Measurements from ENCODE around the gene OR56B4. TPM values are rescaled to one million over a fixed set of nuclear protein-coding genes. Genes with fewer than 3 reads are reported as not detected.

The OR56B4 gene
- total and polyA plus RNA-seq, 10 of the 15 experiments (the other 5 are each of a cell fraction or from before 2014, with no cell fraction given), result not detected

GRCh38 chr11:6151117-6151516 is 43.6 kb downstream of the OR56B4 start:
- intact Hi-C loops (cut with micrococcal nuclease; ENCODE audit: unreplicated experiment) (no loop called here), in situ Hi-C loops (cut with MboI) (no loop called here)
- Histone ChIP-seq H4K20me1 (ENCODE audit: control insufficient read depth, insufficient read depth) (no peaks in the 10 kb centered on the region), H3K4me1 (ENCODE audit: control insufficient read depth, insufficient read depth, low read length) (no peaks in the 10 kb centered on the region), H3K27me3 (replicated peaks in 1 of 2; ENCODE audit: control insufficient read depth in 2 of 2, insufficient read depth in 2 of 2, low read length in 1 of 2) (no peaks in the 10 kb centered on the region), H3K9ac (ENCODE audit: control insufficient read depth, insufficient read depth, low read length) (no peak overlapping the region), H3K27ac (ENCODE audit: control insufficient read depth, insufficient read depth) (no peak overlapping the region), H3K4me3 (no peak overlapping the region), H2AFZ (ENCODE audit: control insufficient read depth, low read depth, low read length) (no peak overlapping the region), H3K36me3 (ENCODE audit: control insufficient read depth in 2 of 2, insufficient read depth in 2 of 2, low read length in 1 of 2) (no peaks in the 10 kb centered on the region), H3K9me3 (replicated peaks; ENCODE audit: control insufficient read depth, insufficient read depth, low read length) (no peaks in the 10 kb centered on the region), H3K4me2 (ENCODE audit: control insufficient read depth, insufficient read depth) (no peak overlapping the region), H3K79me2 (ENCODE audit: control insufficient read depth, insufficient read depth, low read length) (no peaks in the 10 kb centered on the region)
- CTCF ChIA-PET, result no interaction called here
- DNase-seq (ENCODE audit: low read depth, low spot score) (no peak), FAIRE-seq (no peak), ATAC-seq (no peak)
- RAD21 ChIA-PET (ENCODE audit: unreplicated experiment), result no interaction called here
- POLR2A ChIA-PET, result no interaction called here
- SMC1A ChIA-PET (ENCODE audit: uncharacterized antibody, unreplicated experiment), result interaction anchor here (1.5 kb wide), 1 partner anchor 126 kb away, joined by 3 read pairs; no protein-coding TSS in a partner anchor
- WGBS (ENCODE audit: insufficient coverage, insufficient replicate concordance, low lambda C conversion rate, missing lambda C conversion rate), result 0% methylated on average over 1 of the region's 1 CpG
- no TSS peak for BruUV-seq (replicated peaks)
- TF ChIP-seq SIN3A (IDR thresholded peaks at IDR 0.05; ENCODE audit: low read depth, low read length) (no peak), FOXK2 (IDR thresholded peaks at IDR 0.05) (no peak), CEBPB (IDR thresholded peaks at IDR 0.05; ENCODE audit: borderline replicate concordance in 1 of 2, low read depth in 2 of 2, low read length in 2 of 2) (no peak), POLR2A (IDR thresholded peaks at IDR 0.05; ENCODE audit: low read depth, low read length) (no peak), SKIL (IDR thresholded peaks at IDR 0.05; ENCODE audit: low read depth, poor library complexity, severe bottlenecking) (no peak), GABPA (IDR thresholded peaks at IDR 0.05; ENCODE audit: low read depth) (no peak), MYB (IDR thresholded peaks at IDR 0.05; ENCODE audit: borderline replicate concordance, low read depth, low read length) (no peak)

GRCh38 chr11:6152126-6152525 is 44.6 kb downstream of the OR56B4 start:
- FAIRE-seq, result no peak
- H3K4me2 ChIP-seq (ENCODE audit: control insufficient read depth, insufficient read depth), result no peak overlapping the region
- in situ Hi-C loops (cut with MboI) (no loop called here), intact Hi-C loops (cut with micrococcal nuclease; ENCODE audit: unreplicated experiment) (no loop called here)
- no peaks in the 10 kb centered on the region for H4K20me1 ChIP-seq (ENCODE audit: control insufficient read depth, insufficient read depth)
- no peak overlapping the region for H3K4me3 ChIP-seq
- H3K9me3 ChIP-seq (replicated peaks; ENCODE audit: control insufficient read depth, insufficient read depth, low read length), result no peaks in the 10 kb centered on the region
- ChIA-PET POLR2A (no interaction called here), RAD21 (ENCODE audit: unreplicated experiment) (no interaction called here), SMC1A (ENCODE audit: uncharacterized antibody, unreplicated experiment) (no interaction called here), CTCF (no interaction called here)
- H3K79me2 ChIP-seq (ENCODE audit: control insufficient read depth, insufficient read depth, low read length), result no peaks in the 10 kb centered on the region
- DNase-seq (ENCODE audit: low read depth, low spot score), result no peak
- no peaks in the 10 kb centered on the region for H3K4me1 ChIP-seq (ENCODE audit: control insufficient read depth, insufficient read depth, low read length)
- no TSS peak for BruUV-seq (replicated peaks)
- H3K36me3 ChIP-seq (ENCODE audit: control insufficient read depth in 2 of 2, insufficient read depth in 2 of 2, low read length in 1 of 2), result no peaks in the 10 kb centered on the region
- H3K9ac ChIP-seq (ENCODE audit: control insufficient read depth, insufficient read depth, low read length), result no peak overlapping the region
- H3K27ac ChIP-seq (ENCODE audit: control insufficient read depth, insufficient read depth), result no peak overlapping the region
- no peak for ATAC-seq
- H3K27me3 ChIP-seq (replicated peaks in 1 of 2; ENCODE audit: control insufficient read depth in 2 of 2, insufficient read depth in 2 of 2, low read length in 1 of 2), result no peaks in the 10 kb centered on the region
- 61% methylated on average over 2 of the region's 2 CpGs for WGBS (ENCODE audit: insufficient coverage, insufficient replicate concordance, low lambda C conversion rate, missing lambda C conversion rate)
- H2AFZ ChIP-seq (ENCODE audit: control insufficient read depth, low read depth, low read length), result no peak overlapping the region
- TF ChIP-seq FOS (IDR thresholded peaks at IDR 0.05; ENCODE audit: borderline replicate concordance, extremely low read depth, insufficient read length), result no peak
- TF ChIP-seq IRF4 (IDR thresholded peaks at IDR 0.05; ENCODE audit: low read depth, low read length), result no peak
- TF ChIP-seq CHD1 (IDR thresholded peaks at IDR 0.05; ENCODE audit: low read depth, low read length), result no peak
- no peak for TF ChIP-seq CUX1 (IDR thresholded peaks at IDR 0.05; ENCODE audit: insufficient replicate concordance, low read depth, low read length)
